Mesendoderm (in vitro differentiated cells): ENCODE data around the gene CYB561.
"Not testable (repeated sequence)": the region's sequence is repeated elsewhere in the genome, so short reads cannot be mapped to it uniquely, and the experiment has no call there.

Source experiments
- DNase-seq: peaks from one replicate; pipeline ENCODE4 v3.0.0; 2013
- H2AK5ac ChIP-seq: 2 replicates; pipeline ENCODE4 v1.6.1; 2013; ENCODE audit warnings: low read length, inconsistent platforms
- H2BK120ac ChIP-seq: 2 replicates; pipeline ENCODE4 v1.6.1; 2013; ENCODE audit warnings: low read depth, mild to moderate bottlenecking, low read length, moderate library complexity, mixed read lengths
- H2BK15ac ChIP-seq: replicated peaks from 2 replicates; pipeline ENCODE4 v1.6.1; 2013; ENCODE audit warnings: low read depth, mild to moderate bottlenecking, moderate library complexity
- H2BK5ac ChIP-seq: 2 replicates; pipeline ENCODE4 v1.6.1; 2013; ENCODE audit warnings: low read length, inconsistent platforms
- H3K18ac ChIP-seq: 2 replicates; pipeline ENCODE4 v1.6.1; 2013; ENCODE audit warnings: mild to moderate bottlenecking, low read length, mixed read lengths
- H3K23ac ChIP-seq: one replicate; pipeline ENCODE4 v1.6.1; 2013; ENCODE audit warnings: low read length
- H3K27ac ChIP-seq: 2 replicates; pipeline ENCODE4 v1.5.1; 2013; ENCODE audit warnings: low read depth, mild to moderate bottlenecking, inconsistent platforms, low read length, moderate library complexity
- H3K27me3 ChIP-seq: 2 replicates; pipeline ENCODE4 v1.6.1; 2013; ENCODE audit warnings: low read length, control low read depth, mild to moderate bottlenecking, inconsistent platforms; ENCODE audit not compliant: insufficient read depth, poor library complexity
- H3K36me3 ChIP-seq: 2 replicates; pipeline ENCODE4 v1.6.1; 2013; ENCODE audit warnings: low read length, inconsistent platforms; ENCODE audit not compliant: control insufficient read depth, insufficient read depth
- H3K4ac ChIP-seq: one replicate; pipeline ENCODE4 v1.6.1; 2013; ENCODE audit warnings: low read depth, mild to moderate bottlenecking, low read length, moderate library complexity
- H3K4me1 ChIP-seq: 2 replicates; pipeline ENCODE4 v1.6.1; 2013; ENCODE audit warnings: low read depth, low read length, inconsistent platforms; ENCODE audit not compliant: control insufficient read depth
- H3K4me2 ChIP-seq: 2 replicates; pipeline ENCODE4 v1.6.1; 2013; ENCODE audit warnings: low read length
- H3K4me3 ChIP-seq: 2 replicates; pipeline ENCODE4 v1.5.1; 2013; ENCODE audit warnings: mild to moderate bottlenecking, low read length
- H3K56ac ChIP-seq: one replicate; pipeline ENCODE4 v1.6.1; 2013; ENCODE audit warnings: low read length
- H3K79me1 ChIP-seq: 2 replicates; pipeline ENCODE4 v1.6.1; 2013; ENCODE audit warnings: low read length, inconsistent platforms
- H3K79me2 ChIP-seq: 2 replicates; pipeline ENCODE4 v1.6.1; 2013; ENCODE audit warnings: mild to moderate bottlenecking, low read length; ENCODE audit not compliant: control insufficient read depth, insufficient read depth
- H3K9ac ChIP-seq: 2 replicates; pipeline ENCODE4 v1.6.1; 2013; ENCODE audit warnings: low read length, inconsistent platforms
- H4K5ac ChIP-seq: one replicate; pipeline ENCODE4 v1.6.1; 2013; ENCODE audit warnings: low read length
- H4K8ac ChIP-seq: one replicate; pipeline ENCODE4 v1.6.1; 2013; ENCODE audit warnings: low read depth, mild to moderate bottlenecking, control low read depth, low read length, moderate library complexity
- WGBS: extraction: QIAGEN DNeasy Blood & Tissue Kit; methylation state at CpG from one replicate; pipeline ENCODE4 v1.1.7; 2013; ENCODE audit warnings: low lambda C conversion rate, missing lambda C conversion rate; ENCODE audit not compliant: insufficient coverage; ENCODE audit errors: extremely low coverage; 5-methylcytosine and 5-hydroxymethylcytosine counted together

Gene CYB561

DNA sequence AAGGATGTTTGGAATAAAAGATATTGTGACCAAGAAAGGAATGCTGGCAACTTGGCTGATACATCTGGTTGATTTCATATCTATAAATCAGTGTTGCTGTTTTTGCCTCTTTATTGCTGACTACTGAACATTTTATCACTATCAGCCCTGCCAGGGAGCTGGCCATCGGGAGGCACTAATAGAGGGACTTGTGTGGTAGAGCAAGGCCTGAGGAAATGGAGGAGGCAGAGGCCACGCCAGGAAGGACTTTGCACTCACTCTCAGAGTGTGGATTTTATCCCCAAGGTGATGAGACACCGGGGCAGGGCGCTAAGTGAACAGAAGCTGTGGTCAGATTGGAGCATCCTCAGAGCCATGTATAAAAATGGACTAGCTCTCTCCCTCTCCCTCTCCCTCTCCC, 9.3 kb upstream of the CYB561 start:
- H4K5ac ChIP-seq: no peak overlapping the region
- no peak overlapping the region for H3K4me2 ChIP-seq
- no peak overlapping the region for H2BK5ac ChIP-seq
- no peak overlapping the region for H4K8ac ChIP-seq
- no peaks in the 10 kb centered on the region for H3K27me3 ChIP-seq
- H3K4me3 ChIP-seq: no peak overlapping the region
- H2BK120ac ChIP-seq: no peak overlapping the region
- no peaks in the 10 kb centered on the region for H3K36me3 ChIP-seq
- no peak overlapping the region for H3K23ac ChIP-seq
- H3K79me2 ChIP-seq: no peaks in the 10 kb centered on the region
- H3K9ac ChIP-seq: no peak overlapping the region
- WGBS: no CpG with 5 or more reads among the region's 4 CpGs
- no peak overlapping the region for H3K27ac ChIP-seq
- H3K18ac ChIP-seq: no peak overlapping the region
- DNase-seq: no peak
- no peak overlapping the region for H3K56ac ChIP-seq
- no peaks in the 10 kb centered on the region for H3K79me1 ChIP-seq
- H2BK15ac ChIP-seq: no peak overlapping the region
- no peaks in the 10 kb centered on the region for H3K4me1 ChIP-seq
- no peak overlapping the region for H3K4ac ChIP-seq
- no peak overlapping the region for H2AK5ac ChIP-seq

DNA sequence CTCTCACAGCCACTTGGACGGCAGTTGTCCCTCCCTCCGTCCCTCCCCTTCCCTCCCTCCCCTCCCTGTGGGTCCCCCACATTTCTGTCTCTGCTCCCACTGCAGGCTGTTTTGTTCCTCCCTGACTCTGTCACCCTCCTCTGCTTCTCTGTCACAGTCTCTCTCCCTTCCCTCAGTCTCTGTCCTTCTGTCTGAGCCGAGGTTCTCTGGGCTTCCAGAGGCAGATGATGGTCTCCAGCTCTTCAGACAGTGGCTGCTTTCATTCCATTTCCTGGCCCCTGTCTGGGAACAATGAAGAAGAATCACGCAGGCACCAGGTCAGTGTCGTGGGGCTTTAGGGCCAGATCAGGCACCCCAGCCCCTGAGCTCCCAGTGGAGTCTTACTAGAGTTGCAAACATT, 8.8 kb upstream of the CYB561 start:
- DNase-seq: no peak
- no peak overlapping the region for H2BK15ac ChIP-seq
- H3K18ac ChIP-seq: no peak overlapping the region
- H3K27me3 ChIP-seq: no peaks in the 10 kb centered on the region
- H4K8ac ChIP-seq: no peak overlapping the region
- H3K79me1 ChIP-seq: no peaks in the 10 kb centered on the region
- H4K5ac ChIP-seq: no peak overlapping the region
- H3K4me3 ChIP-seq: no peak overlapping the region
- H2BK120ac ChIP-seq: no peak overlapping the region
- H3K36me3 ChIP-seq: no peaks in the 10 kb centered on the region
- H2BK5ac ChIP-seq: no peak overlapping the region
- no peak overlapping the region for H3K4me2 ChIP-seq
- H3K23ac ChIP-seq: no peak overlapping the region
- WGBS: no CpG with 5 or more reads among the region's 5 CpGs
- H3K9ac ChIP-seq: no peak overlapping the region
- no peak overlapping the region for H2AK5ac ChIP-seq
- no peaks in the 10 kb centered on the region for H3K4me1 ChIP-seq
- H3K4ac ChIP-seq: no peak overlapping the region
- no peak overlapping the region for H3K56ac ChIP-seq
- no peaks in the 10 kb centered on the region for H3K79me2 ChIP-seq
- no peak overlapping the region for H3K27ac ChIP-seq

DNA sequence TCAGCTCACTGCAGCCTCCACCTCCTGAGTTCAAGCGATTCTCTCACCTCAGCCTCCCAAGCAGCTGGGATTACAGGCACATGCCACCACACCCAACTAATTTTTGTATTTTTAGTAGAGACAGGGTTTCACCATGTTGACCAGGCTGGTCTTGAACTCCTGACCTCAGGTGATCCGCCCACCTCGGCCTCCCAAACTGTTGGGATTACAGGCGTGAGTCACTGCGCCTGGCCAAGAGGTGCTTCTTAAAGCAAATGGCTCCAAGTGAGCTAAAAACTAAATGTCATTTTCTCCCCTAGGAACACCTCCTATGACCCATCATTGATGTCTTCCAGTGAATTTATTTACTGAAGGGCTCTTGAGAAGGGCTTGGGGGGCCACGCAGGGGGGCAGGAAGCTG, 8.3 kb upstream of the CYB561 start:
- H4K8ac ChIP-seq, H2BK120ac ChIP-seq, H3K9ac ChIP-seq, H2AK5ac ChIP-seq, H2BK15ac ChIP-seq, H3K27me3 ChIP-seq, H3K36me3 ChIP-seq, H3K56ac ChIP-seq, H2BK5ac ChIP-seq, H4K5ac ChIP-seq, H3K18ac ChIP-seq, H3K4me3 ChIP-seq, H3K79me1 ChIP-seq, H3K79me2 ChIP-seq, H3K4me1 ChIP-seq, H3K4me2 ChIP-seq, H3K23ac ChIP-seq, H3K27ac ChIP-seq, H3K4ac ChIP-seq, DNase-seq: not testable (repeated sequence)
- WGBS: no CpG with 5 or more reads among the region's 6 CpGs

DNA sequence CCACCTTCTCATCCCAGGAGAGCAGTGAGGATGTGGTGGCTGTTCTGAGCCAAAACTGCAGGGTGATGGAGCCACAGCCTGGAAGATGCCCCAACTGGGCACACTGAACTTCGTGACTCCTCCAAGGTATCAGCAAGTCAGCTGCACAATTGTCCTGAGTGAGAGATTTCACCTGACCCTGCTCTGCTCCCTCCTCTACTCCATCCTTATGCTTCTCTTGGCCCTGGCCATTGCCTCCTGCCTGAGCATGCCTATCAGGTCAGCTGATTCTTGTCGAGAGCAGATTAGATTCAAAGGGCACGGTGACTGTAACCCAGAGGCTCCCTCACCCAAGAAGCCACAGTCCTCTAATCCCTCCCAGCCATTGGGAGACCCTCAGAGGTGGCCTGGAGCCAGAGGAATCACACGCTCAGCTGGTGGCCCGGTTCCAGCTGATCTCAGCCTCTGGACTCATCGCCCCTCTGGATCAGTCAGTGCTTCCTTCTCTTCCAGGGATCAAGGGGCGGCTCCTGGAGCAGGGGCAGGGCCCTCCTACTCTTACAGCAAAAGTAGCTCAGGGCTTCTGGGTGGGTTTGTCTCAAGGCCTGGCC, 7.0 kb upstream of the CYB561 start:
- H3K27me3 ChIP-seq: no peaks in the 10 kb centered on the region
- no peaks in the 10 kb centered on the region for H3K79me2 ChIP-seq
- WGBS: no CpG with 5 or more reads among the region's 7 CpGs
- H3K4me1 ChIP-seq: no peaks in the 10 kb centered on the region
- no peaks in the 10 kb centered on the region for H3K36me3 ChIP-seq
- no peak overlapping the region for H3K23ac ChIP-seq
- H2BK5ac ChIP-seq: no peak overlapping the region
- H3K4me2 ChIP-seq: no peak overlapping the region
- no peak overlapping the region for H3K56ac ChIP-seq
- H3K9ac ChIP-seq: no peak overlapping the region
- no peak overlapping the region for H2BK120ac ChIP-seq
- no peak overlapping the region for H4K5ac ChIP-seq
- H3K4me3 ChIP-seq: no peak overlapping the region
- H3K4ac ChIP-seq: no peak overlapping the region
- no peak overlapping the region for H3K27ac ChIP-seq
- H2BK15ac ChIP-seq: no peak overlapping the region
- H3K18ac ChIP-seq: no peak overlapping the region
- H2AK5ac ChIP-seq: no peak overlapping the region
- H3K79me1 ChIP-seq: no peaks in the 10 kb centered on the region
- no peak overlapping the region for H4K8ac ChIP-seq
- DNase-seq: no peak

DNA sequence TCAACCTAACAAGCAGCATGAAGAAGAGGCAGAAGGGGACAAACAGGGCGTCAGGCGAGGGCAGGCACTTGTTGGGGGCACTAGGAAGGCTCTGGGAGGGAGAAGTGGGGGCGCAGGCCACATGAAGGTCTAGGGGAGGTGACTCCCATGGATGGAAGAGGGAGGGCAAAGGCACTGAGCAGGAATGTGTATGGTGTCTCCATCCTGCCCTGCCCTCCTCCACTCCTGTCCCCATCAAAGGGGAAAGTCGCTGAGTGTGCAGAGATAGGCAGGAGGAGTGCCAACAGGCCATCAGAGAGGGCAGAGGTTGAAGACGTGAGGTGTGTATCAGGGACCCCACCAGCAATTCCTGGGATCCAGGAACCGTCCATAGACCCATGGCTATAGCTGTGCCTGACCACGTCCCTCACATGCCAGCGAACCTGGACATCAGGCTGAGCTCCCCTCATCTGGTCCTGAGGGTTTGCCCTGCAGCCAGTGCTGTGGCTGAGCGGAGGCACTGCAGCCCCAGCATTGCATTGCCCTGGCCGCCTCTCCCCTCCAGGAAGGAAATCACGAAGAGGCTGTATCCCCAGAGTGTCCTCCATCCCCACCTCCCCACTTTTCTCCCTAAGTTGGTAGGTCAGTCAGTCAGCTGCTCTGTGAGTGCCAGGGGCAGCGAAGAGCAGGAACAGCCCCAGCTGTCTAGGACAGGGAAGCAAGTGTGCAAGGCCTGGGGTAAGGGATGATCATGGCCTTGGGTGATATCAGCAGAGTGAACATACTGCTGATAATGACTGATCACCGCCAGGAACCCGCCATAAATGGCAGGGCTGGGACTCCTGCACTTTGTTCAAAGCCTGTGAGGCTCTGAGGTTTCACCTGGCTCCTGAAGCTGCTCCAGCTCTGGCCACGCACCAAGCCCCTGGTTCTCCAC, 6.2 kb upstream of the CYB561 start:
- Histone ChIP-seq H2AK5ac (no peak overlapping the region), H3K36me3 (no peaks in the 10 kb centered on the region), H3K4me1 (peaks cover 3% of the 10 kb centered on the region), H3K23ac (no peak overlapping the region), H3K79me2 (no peaks in the 10 kb centered on the region), H3K4ac (no peak overlapping the region), H3K4me3 (no peak overlapping the region), H3K27ac (no peak overlapping the region), H4K5ac (no peak overlapping the region), H2BK5ac (no peak overlapping the region), H3K4me2 (no peak overlapping the region), H4K8ac (no peak overlapping the region), H3K27me3 (no peaks in the 10 kb centered on the region), H3K18ac (no peak overlapping the region), H2BK120ac (no peak overlapping the region), H3K79me1 (no peaks in the 10 kb centered on the region), H2BK15ac (no peak overlapping the region), H3K9ac (no peak overlapping the region), H3K56ac (peak overlapping the region; percentile 15)
- no CpG with 5 or more reads among the region's 15 CpGs for WGBS
- no peak for DNase-seq
